HCT116 (cell line): ENCODE data around the gene TTC1. TPM values are rescaled to one million over a fixed set of nuclear protein-coding genes. Genes with fewer than 3 reads are reported as not detected.

Experiments
- ATAC-seq: fragments of 200-7000 bp; cut with Tn5 transposase; 2 replicates; pipeline ENCODE4 v1.9.1; 2020; ENCODE audit warnings: mild to moderate bottlenecking, moderate library complexity
- BruUV-seq: library from RNA; stranded (reverse); fragments of 400-500 nt; replicated peaks from 2 replicates; lab custom pipeline; 2021; lab: Mats Ljungman, UMichigan
- CTCF ChIA-PET: fragments of 300-600 bp; sonication (Branson Sonifier 250); formaldehyde crosslinking; loops from one replicate; lab custom pipeline; 2021; ENCODE audit warnings: antibody characterized with exemption; lab: Charles Lee
- POLR2A ChIA-PET: fragments of 300-600, 350-600 bp; sonication (Branson Sonifier 250); formaldehyde crosslinking; loops from one replicate; lab custom pipeline; 2021; ENCODE audit warnings: antibody characterized with exemption; lab: Charles Lee
- RAD21 ChIA-PET, 2 experiments: fragments of 300-600 bp; sonication (Branson Sonifier 250); formaldehyde crosslinking; loops; one replicate each; lab custom pipeline; 2023; ENCODE audit warnings: low total read pairs in 2 of 2; ENCODE audit not compliant: uncharacterized antibody in 2 of 2, unreplicated experiment in 2 of 2, low non-redundant PET in 1 of 2; lab: Charles Lee
- DNase-seq: peaks from one replicate; pipeline ENCODE4 v3.0.0-alpha.2; 2010; ENCODE audit warnings: low read depth, low spot score
- H2AFZ ChIP-seq: fragments of 200-600 bp; shearing (Covaris generic), sonication (generic); 2 replicates; pipeline ENCODE4 v1.6.1; 2017; ENCODE audit warnings: low read depth, mixed run types, mixed read lengths, antibody characterized with exemption, low read length; ENCODE audit not compliant: poor library complexity, severe bottlenecking
- H3K27ac ChIP-seq: 2 replicates; pipeline ENCODE4 v1.5.1; 2012; ENCODE audit warnings: low read depth, low read length
- H3K27me3 ChIP-seq: fragments of 200-600 bp; sonication (generic); 2 replicates; pipeline ENCODE4 v1.6.1; 2016; ENCODE audit warnings: mixed run types, low read length, mixed read lengths; ENCODE audit not compliant: insufficient read depth
- H3K36me3 ChIP-seq, 2 experiments: fragments of 200-500 bp in 1 of 2; fragments of 200-600 bp in 1 of 2; sonication (Bioruptor generic) in 1 of 2; sonication (generic) in 1 of 2; 2 replicates each; pipeline versions ENCODE4 v1.5.1 to v1.6.1; 2014 to 2016; ENCODE audit warnings: low read length in 2 of 2, inconsistent platforms in 1 of 2, mixed read lengths in 1 of 2, mixed run types in 1 of 2; ENCODE audit not compliant: insufficient read depth in 2 of 2, control insufficient read depth in 1 of 2
- H3K4me1 ChIP-seq, 2 experiments: fragments of 200-600 bp in 1 of 2; sonication (generic) in 1 of 2; 2 replicates each; pipeline versions ENCODE4 v1.5.1 to v1.6.1; 2012 to 2017; ENCODE audit warnings: low read length in 2 of 2, inconsistent platforms in 1 of 2, mild to moderate bottlenecking in 1 of 2, mixed read lengths in 1 of 2, mixed run types in 1 of 2, moderate library complexity in 1 of 2; ENCODE audit not compliant: insufficient read depth in 2 of 2, control insufficient read depth in 1 of 2
- H3K4me2 ChIP-seq: fragments of 200-600 bp; sonication (generic); 2 replicates; pipeline ENCODE4 v1.6.1; 2017; ENCODE audit warnings: mixed run types, low read length, mixed read lengths
- H3K4me3 ChIP-seq, 2 experiments: fragments of 200-600 bp in 1 of 2; sonication (generic) in 1 of 2; replicated peaks in 1 of 2; 2 replicates each; pipeline ENCODE4 v1.5.1; 2011 to 2016; ENCODE audit warnings: low read length in 2 of 2, control low read depth in 1 of 2, low read depth in 1 of 2, mild to moderate bottlenecking in 1 of 2, mixed read lengths in 1 of 2, mixed run types in 1 of 2
- H3K79me2 ChIP-seq: fragments of 200-600 bp; sonication (generic); 2 replicates; pipeline ENCODE4 v1.6.1; 2017; ENCODE audit warnings: mild to moderate bottlenecking, mixed run types, low read length, moderate library complexity, mixed read lengths; ENCODE audit not compliant: insufficient read depth
- H3K9ac ChIP-seq: fragments of 200-600 bp; sonication (generic); 2 replicates; pipeline ENCODE4 v1.6.1; 2016; ENCODE audit warnings: low read length, mixed read lengths
- H3K9me2 ChIP-seq: fragments of 200-600 bp; sonication (generic), shearing (Covaris generic); 2 replicates; pipeline ENCODE4 v1.6.1; 2017; ENCODE audit warnings: mixed run types, mild to moderate bottlenecking, moderate library complexity; ENCODE audit not compliant: insufficient read depth
- H3K9me3 ChIP-seq, 2 experiments: fragments of 200-500 bp in 1 of 2; fragments of 200-600 bp in 1 of 2; sonication (Bioruptor generic) in 1 of 2; sonication (generic) in 1 of 2; 2 replicates each; pipeline ENCODE4 v1.6.1; 2014 to 2017; ENCODE audit warnings: low read length in 2 of 2, mixed read lengths in 2 of 2, inconsistent platforms in 1 of 2, low read depth in 1 of 2, mild to moderate bottlenecking in 1 of 2, mixed run types in 1 of 2, moderate library complexity in 1 of 2; ENCODE audit not compliant: control insufficient read depth in 1 of 2, insufficient read depth in 1 of 2
- H4K20me1 ChIP-seq: fragments of 200-600 bp; sonication (generic), shearing (Covaris generic); 2 replicates; pipeline ENCODE4 v1.6.1; 2017; ENCODE audit warnings: mixed run types, mild to moderate bottlenecking, moderate library complexity; ENCODE audit not compliant: insufficient read depth
- CBX3 ChIP-seq: IDR thresholded peaks from 2 replicates; pipeline ENCODE4 v1.6.1; 2012; ENCODE audit warnings: low read depth
- ELF1 ChIP-seq: IDR thresholded peaks from 2 replicates; pipeline ENCODE4 v1.6.1; 2012; ENCODE audit warnings: low read depth, borderline replicate concordance
- JUND ChIP-seq: IDR thresholded peaks from 2 replicates; pipeline ENCODE4 v1.6.1; 2012
- MAX ChIP-seq: IDR thresholded peaks from 2 replicates; pipeline ENCODE4 v1.6.1; 2012
- SIN3A ChIP-seq: IDR thresholded peaks from 2 replicates; pipeline ENCODE4 v1.6.1; 2012; ENCODE audit warnings: low read depth
- SP1 ChIP-seq: IDR thresholded peaks from 2 replicates; pipeline ENCODE4 v1.6.1; 2012; ENCODE audit warnings: low read depth
- YY1 ChIP-seq: IDR thresholded peaks from 2 replicates; pipeline ENCODE4 v1.6.1; 2011; ENCODE audit warnings: low read length, low read depth, moderate library complexity, mild to moderate bottlenecking; ENCODE audit not compliant: insufficient replicate concordance; ENCODE audit errors: extremely low read depth
- ZBTB33 ChIP-seq: IDR thresholded peaks from 2 replicates; pipeline ENCODE4 v1.6.1; 2011; ENCODE audit warnings: mild to moderate bottlenecking, low read length, moderate library complexity; ENCODE audit not compliant: insufficient replicate concordance; ENCODE audit errors: extremely low read depth
- ZFX ChIP-seq: fragments of 450-650 bp; IDR thresholded peaks from 2 replicates; pipeline ENCODE4 v1.6.1; 2017
- ZNF274 ChIP-seq: fragments of 200-500 bp; sonication (Bioruptor generic); IDR thresholded peaks from 2 replicates; pipeline ENCODE4 v1.6.1; 2014; ENCODE audit warnings: mild to moderate bottlenecking, low read depth, low read length, inconsistent platforms
- intact Hi-C: fragments of 100-400 bp; cut with micrococcal nuclease; formaldehyde crosslinking; loops from 2 replicates; pipeline ENCODE4 v1.10.0; 2022
- total RNA-seq: library from RNA; stranded (reverse); gene quantifications from one replicate; pipeline ENCODE4 v1.2.1, GENCODE V29; 2021; ENCODE audit not compliant: unreplicated experiment
- TF ChIP-seq, protein P1 (sequence below): IDR thresholded peaks from 2 replicates; pipeline ENCODE4 v1.6.1; 2012; ENCODE audit warnings: low read depth
- TF ChIP-seq, protein P2 (sequence below), 3 experiments: fragments of 200-600 bp in 1 of 3; sonication (generic) in 1 of 3; IDR thresholded peaks in 2 of 3; conservative IDR thresholded peaks in 1 of 3; 2 replicates each; pipeline ENCODE4 v1.5.1; 2012 to 2017; ENCODE audit warnings: low read depth in 2 of 3, low read length in 2 of 3, antibody characterized with exemption in 1 of 3, borderline replicate concordance in 1 of 3, control low read depth in 1 of 3, mild to moderate bottlenecking in 1 of 3, mixed read lengths in 1 of 3, mixed run types in 1 of 3, moderate library complexity in 1 of 3; ENCODE audit not compliant: insufficient read depth in 1 of 3

TTC1 gene
- total RNA-seq, 1 experiment from 2014 or later: 48.1 TPM

GRCh38 chr5:160061770-160062169 lies 52.8 kb downstream of the TTC1 start:
- H3K79me2 ChIP-seq: no peaks in the 10 kb centered on the region
- H3K4me3 ChIP-seq: no peak overlapping the region
- RAD21 ChIA-PET: no interaction called here
- no peaks in the 10 kb centered on the region; the same call in 1 of the 2 replicates for H4K20me1 ChIP-seq
- H3K27ac ChIP-seq: no peak overlapping the region
- intact Hi-C loops: no loop called here
- no peaks in the 10 kb centered on the region for H3K9me2 ChIP-seq
- no TSS peak for BruUV-seq
- H3K4me2 ChIP-seq: no peak overlapping the region
- H2AFZ ChIP-seq: no peak overlapping the region
- H3K9ac ChIP-seq: no peak overlapping the region
- peaks cover 0 to 15% of the 10 kb centered on the region in 2 experiments; a peak in 2 of 4 replicates for H3K4me1 ChIP-seq
- no peaks in the 10 kb centered on the region for H3K9me3 ChIP-seq
- H3K36me3 ChIP-seq: peaks cover 7 to 12% of the 10 kb centered on the region in 2 experiments
- no peaks in the 10 kb centered on the region for H3K27me3 ChIP-seq
- ATAC-seq (no peak), DNase-seq (no peak)
- POLR2A ChIA-PET: no interaction called here
- TF ChIP-seq YY1: no peak
- TF ChIP-seq MAX: no peak
- no peak for TF ChIP-seq JUND
- TF ChIP-seq ZBTB33: no peak
- no peak for TF ChIP-seq ZNF274
- no peak for TF ChIP-seq CBX3
- TF ChIP-seq ELF1: no peak
- no peak for TF ChIP-seq SP1
- CTCF ChIA-PET: no interaction called here

- Histone ChIP-seq H3K27me3 (no peaks in the 10 kb centered on the region), H4K20me1 (no peaks in the 10 kb centered on the region; the same call in 1 of the 2 replicates), H3K9me3 (no peaks in the 10 kb centered on the region), H3K36me3 (peaks cover 7 to 12% of the 10 kb centered on the region in 2 experiments), H3K9me2 (no peaks in the 10 kb centered on the region), H2AFZ (no peak overlapping the region), H3K4me1 (peaks cover 0 to 15% of the 10 kb centered on the region in 2 experiments; a peak in 2 of 4 replicates), H3K9ac (no peak overlapping the region), H3K27ac (no peak overlapping the region), H3K79me2 (no peaks in the 10 kb centered on the region), H3K4me2 (no peak overlapping the region), H3K4me3 (no peak overlapping the region)
- BruUV-seq: no TSS peak
- DNase-seq (no peak), ATAC-seq (no peak)
- ChIA-PET RAD21 (no interaction called here), CTCF (no interaction called here), POLR2A (no interaction called here)
- intact Hi-C loops: no loop called here
- TF ChIP-seq SIN3A: no peak
- no peak for TF ChIP-seq ELF1
- TF ChIP-seq ZFX: no peak
- TF ChIP-seq, protein P1, sequence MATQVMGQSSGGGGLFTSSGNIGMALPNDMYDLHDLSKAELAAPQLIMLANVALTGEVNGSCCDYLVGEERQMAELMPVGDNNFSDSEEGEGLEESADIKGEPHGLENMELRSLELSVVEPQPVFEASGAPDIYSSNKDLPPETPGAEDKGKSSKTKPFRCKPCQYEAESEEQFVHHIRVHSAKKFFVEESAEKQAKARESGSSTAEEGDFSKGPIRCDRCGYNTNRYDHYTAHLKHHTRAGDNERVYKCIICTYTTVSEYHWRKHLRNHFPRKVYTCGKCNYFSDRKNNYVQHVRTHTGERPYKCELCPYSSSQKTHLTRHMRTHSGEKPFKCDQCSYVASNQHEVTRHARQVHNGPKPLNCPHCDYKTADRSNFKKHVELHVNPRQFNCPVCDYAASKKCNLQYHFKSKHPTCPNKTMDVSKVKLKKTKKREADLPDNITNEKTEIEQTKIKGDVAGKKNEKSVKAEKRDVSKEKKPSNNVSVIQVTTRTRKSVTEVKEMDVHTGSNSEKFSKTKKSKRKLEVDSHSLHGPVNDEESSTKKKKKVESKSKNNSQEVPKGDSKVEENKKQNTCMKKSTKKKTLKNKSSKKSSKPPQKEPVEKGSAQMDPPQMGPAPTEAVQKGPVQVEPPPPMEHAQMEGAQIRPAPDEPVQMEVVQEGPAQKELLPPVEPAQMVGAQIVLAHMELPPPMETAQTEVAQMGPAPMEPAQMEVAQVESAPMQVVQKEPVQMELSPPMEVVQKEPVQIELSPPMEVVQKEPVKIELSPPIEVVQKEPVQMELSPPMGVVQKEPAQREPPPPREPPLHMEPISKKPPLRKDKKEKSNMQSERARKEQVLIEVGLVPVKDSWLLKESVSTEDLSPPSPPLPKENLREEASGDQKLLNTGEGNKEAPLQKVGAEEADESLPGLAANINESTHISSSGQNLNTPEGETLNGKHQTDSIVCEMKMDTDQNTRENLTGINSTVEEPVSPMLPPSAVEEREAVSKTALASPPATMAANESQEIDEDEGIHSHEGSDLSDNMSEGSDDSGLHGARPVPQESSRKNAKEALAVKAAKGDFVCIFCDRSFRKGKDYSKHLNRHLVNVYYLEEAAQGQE: no peak
- no peak for TF ChIP-seq SP1
- TF ChIP-seq, protein P2, sequence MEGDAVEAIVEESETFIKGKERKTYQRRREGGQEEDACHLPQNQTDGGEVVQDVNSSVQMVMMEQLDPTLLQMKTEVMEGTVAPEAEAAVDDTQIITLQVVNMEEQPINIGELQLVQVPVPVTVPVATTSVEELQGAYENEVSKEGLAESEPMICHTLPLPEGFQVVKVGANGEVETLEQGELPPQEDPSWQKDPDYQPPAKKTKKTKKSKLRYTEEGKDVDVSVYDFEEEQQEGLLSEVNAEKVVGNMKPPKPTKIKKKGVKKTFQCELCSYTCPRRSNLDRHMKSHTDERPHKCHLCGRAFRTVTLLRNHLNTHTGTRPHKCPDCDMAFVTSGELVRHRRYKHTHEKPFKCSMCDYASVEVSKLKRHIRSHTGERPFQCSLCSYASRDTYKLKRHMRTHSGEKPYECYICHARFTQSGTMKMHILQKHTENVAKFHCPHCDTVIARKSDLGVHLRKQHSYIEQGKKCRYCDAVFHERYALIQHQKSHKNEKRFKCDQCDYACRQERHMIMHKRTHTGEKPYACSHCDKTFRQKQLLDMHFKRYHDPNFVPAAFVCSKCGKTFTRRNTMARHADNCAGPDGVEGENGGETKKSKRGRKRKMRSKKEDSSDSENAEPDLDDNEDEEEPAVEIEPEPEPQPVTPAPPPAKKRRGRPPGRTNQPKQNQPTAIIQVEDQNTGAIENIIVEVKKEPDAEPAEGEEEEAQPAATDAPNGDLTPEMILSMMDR (IDR thresholded peaks at IDR 0.05 in 2 of 3, conservative IDR thresholded peaks at IDR 0.05 in 1 of 3; ENCODE audit: borderline replicate concordance in 1 of 3, insufficient read depth in 1 of 3, low read depth in 2 of 3, low read length in 2 of 3): no peak
- no peak for TF ChIP-seq CBX3
Observed at GRCh38 chr5:160064417-160064810, 55.5 kb downstream of the TTC1 start.
